K562 (cell line): ENCODE data around the gene SLC34A3. TPM values are rescaled to one million over a fixed set of nuclear protein-coding genes. Genes with fewer than 3 reads are reported as not detected.
A peak's percentile ranks its signal among the peaks of the same experiment; 100 is the strongest.

ENCODE experiments used
- ATAC-seq: fragments of 200-7000 bp; cut with Tn5 transposase; 3 replicates; pipeline ENCODE4 v1.9.1; 2020; ENCODE audit warnings: moderate library complexity
- BruUV-seq: library from RNA; stranded (reverse); fragments of 400-500 nt; replicated peaks from 2 replicates; lab custom pipeline; 2021; lab: Mats Ljungman, UMichigan
- CTCF ChIA-PET: fragments of 300-600 bp; formaldehyde crosslinking; extraction: SDS; loops from one replicate; lab custom pipeline; 2021; ENCODE audit warnings: low intra/inter-chr PET ratio; lab: Yijun Ruan, JAX
- POLR2A ChIA-PET: fragments of 300-600, 350-650 bp; sonication (Branson Sonifier 250); formaldehyde crosslinking; extraction: SDS; loops from one replicate; lab custom pipeline; 2021; ENCODE audit warnings: antibody characterized with exemption, inconsistent platforms; lab: Yijun Ruan, JAX
- DNase-seq, 4 experiments: peaks; one replicate each; pipeline versions ENCODE4 v3.0.0 to v3.0.0-alpha.2; 2011 to 2018; ENCODE audit warnings: low spot score in 3 of 4, mixed read lengths in 3 of 4; ENCODE audit errors: extremely low read depth in 1 of 4
- FAIRE-seq: peaks from 2 replicates; lab custom pipeline; 2011; peaks lifted over from hg19 to GRCh38; lab: Jason Lieb, UNC
- H2AFZ ChIP-seq: 2 replicates; pipeline ENCODE4 v1.6.0; 2011; ENCODE audit warnings: low read depth, low read length, control low read depth, inconsistent platforms
- H3K27ac ChIP-seq: fragments of 200-600 bp; 3 replicates; pipeline ENCODE4 v1.8.0; 2011; ENCODE audit warnings: low read depth, mild to moderate bottlenecking, control low read depth, inconsistent platforms, low read length, moderate library complexity, mixed read lengths; ENCODE audit errors: extremely low read depth
- H3K27me3 ChIP-seq, 2 experiments: fragments of 300-600 bp in 1 of 2; 2 replicates in 1 of 2; 3 replicates in 1 of 2; pipeline versions ENCODE4 v1.6.0 to v1.8.0; 2011; ENCODE audit warnings: inconsistent platforms in 2 of 2, low read length in 2 of 2, mild to moderate bottlenecking in 1 of 2, mixed read lengths in 1 of 2, moderate library complexity in 1 of 2; ENCODE audit not compliant: control insufficient read depth in 2 of 2, insufficient read depth in 2 of 2
- H3K36me3 ChIP-seq: fragments of 300-600 bp; 3 replicates; pipeline ENCODE4 v1.8.0; 2011; ENCODE audit warnings: mild to moderate bottlenecking, low read length, inconsistent platforms; ENCODE audit not compliant: control insufficient read depth, insufficient read depth
- H3K4me1 ChIP-seq, 2 experiments: fragments of 200-600 bp in 1 of 2; replicated peaks in 1 of 2; 2 replicates in 1 of 2; 3 replicates in 1 of 2; pipeline versions ENCODE4 v1.5.1 to v1.8.0; 2011; ENCODE audit warnings: inconsistent platforms in 2 of 2, low read length in 2 of 2, mild to moderate bottlenecking in 1 of 2, mixed read lengths in 1 of 2, moderate library complexity in 1 of 2; ENCODE audit not compliant: control insufficient read depth in 2 of 2, insufficient read depth in 2 of 2
- H3K4me2 ChIP-seq: 2 replicates; pipeline ENCODE4 v1.6.1; 2011; ENCODE audit warnings: low read length, control low read depth, inconsistent platforms, mixed read lengths; ENCODE audit not compliant: insufficient read depth
- H3K4me3 ChIP-seq: fragments of 200-600 bp; sonication (generic), shearing (Covaris generic); 2 replicates; pipeline ENCODE4 v1.5.1; 2016; ENCODE audit warnings: control low read depth, inconsistent platforms
- H3K79me2 ChIP-seq: fragments of 200-600 bp; 3 replicates; pipeline ENCODE4 v1.8.0; 2011; ENCODE audit warnings: low read length, inconsistent platforms; ENCODE audit not compliant: control insufficient read depth, insufficient read depth
- H3K9ac ChIP-seq, 2 experiments: 2 replicates each; pipeline versions ENCODE4 v1.6.0 to v1.6.1; 2011; ENCODE audit warnings: low read depth in 2 of 2, low read length in 2 of 2, control low read depth in 1 of 2, inconsistent platforms in 1 of 2, mild to moderate bottlenecking in 1 of 2, mixed read lengths in 1 of 2; ENCODE audit not compliant: insufficient read depth in 1 of 2
- H3K9me1 ChIP-seq: one replicate; pipeline ENCODE4 v1.6.0; 2011; ENCODE audit warnings: inconsistent platforms, mild to moderate bottlenecking, low read length, moderate library complexity; ENCODE audit not compliant: control insufficient read depth, insufficient read depth
- H3K9me3 ChIP-seq: replicated peaks from 2 replicates; pipeline ENCODE4 v1.5.1; 2011; ENCODE audit warnings: low read depth, low read length, inconsistent platforms; ENCODE audit not compliant: control insufficient read depth, insufficient read depth
- H4K20me1 ChIP-seq: replicated peaks from 2 replicates; pipeline ENCODE4 v1.6.1; 2011; ENCODE audit warnings: low read length, inconsistent platforms, mixed read lengths; ENCODE audit not compliant: control insufficient read depth, insufficient read depth
- CTCF ChIP-seq, 3 experiments: IDR thresholded peaks in 2 of 3; conservative IDR thresholded peaks in 1 of 3; 2 replicates each; pipeline ENCODE4 v1.5.1; 2011 to 2012; ENCODE audit warnings: low read length in 3 of 3, mild to moderate bottlenecking in 3 of 3, control low read depth in 2 of 3, improper control_type of control experiment in 1 of 3, inconsistent platforms in 1 of 3, low read depth in 1 of 3, mixed read lengths in 1 of 3, moderate library complexity in 1 of 3; ENCODE audit not compliant: insufficient read depth in 2 of 3
- FOXO4 ChIP-seq: fragments of 450-650 bp; formaldehyde crosslinking; IDR thresholded peaks from 2 replicates; pipeline ENCODE4 v1.4.0; 2020; ENCODE audit warnings: mild to moderate bottlenecking, moderate library complexity
- HDGF ChIP-seq: fragments of 450-650 bp; IDR thresholded peaks from 2 replicates; pipeline ENCODE4 v1.6.1; 2016
- HNRNPL ChIP-seq: fragments of 200-400 bp; formaldehyde crosslinking; IDR thresholded peaks from 2 replicates; pipeline ENCODE4 v1.6.1; 2017; ENCODE audit warnings: low read depth, mild to moderate bottlenecking, low read length
- MBD1 ChIP-seq: fragments of 250-450 bp; sonication (Bioruptor Pico); IDR thresholded peaks from 2 replicates; pipeline ENCODE4 v1.8.0; 2022; ENCODE audit warnings: inconsistent platforms
- THRB ChIP-seq: fragments of 450-650 bp; formaldehyde crosslinking; conservative IDR thresholded peaks from 2 replicates; pipeline ENCODE4 v1.4.0; 2022; ENCODE audit warnings: mild to moderate bottlenecking, missing genetic modification characterization
- ZNF197 ChIP-seq: fragments of 200-800 bp; sonication (Bioruptor generic); IDR thresholded peaks from 2 replicates; pipeline ENCODE4 v1.6.1; 2016; ENCODE audit warnings: low read depth, missing genetic modification characterization, missing compliant biosample characterization
- WGBS: fragments of 100-300 bp; shearing (Covaris generic); methylation state at CpG from one replicate; pipeline ENCODE4 v1.1.6; 2016; ENCODE audit warnings: low coverage, mixed read lengths; ENCODE audit not compliant: insufficient coverage; ENCODE audit errors: missing lambda C conversion rate; 5-methylcytosine and 5-hydroxymethylcytosine counted together
- in situ Hi-C: fragments of 300-500 bp; cut with MboI; formaldehyde crosslinking; loops from 4 replicates; pipeline ENCODE4 v1.15.0; 2018; ENCODE audit warnings: inconsistent platforms, mixed read lengths
- intact Hi-C: fragments of 100-400 bp; cut with micrococcal nuclease; formaldehyde crosslinking; loops from 2 replicates; pipeline ENCODE4 v1.14.2; 2022
- polyA plus RNA-seq, 8 experiments: library from polyadenylated mRNA; depleted of rRNA in 4 of 8; stranded (reverse) in 5 of 8; unstranded in 3 of 8; fragments of >200 nt; fragmentation: Nextera tagmentation in 2 of 8; fragmentation: Illumina TruSeq in 1 of 8; extraction: Ambion mirVana in 2 of 8; extraction: Trizol in 1 of 8; gene quantifications; 2 replicates each; pipeline versions ENCODE4 v1.2.1 to v1.2.3, GENCODE V29; 2011 to 2014; ENCODE audit warnings: inconsistent platforms in 1 of 8, missing spikeins in 1 of 8
- total RNA-seq, 7 experiments: library from RNA; depleted of rRNA in 6 of 7; stranded (reverse); fragments of >200 nt in 6 of 7; fragmentation: Illumina TruSeq in 2 of 7; extraction: Trizol in 2 of 7; gene quantifications; 2 replicates each; pipeline versions ENCODE4 v1.2.1 to v1.2.3, GENCODE V29; 2011 to 2021; ENCODE audit warnings: low replicate concordance in 1 of 7

SLC34A3 gene
- total and polyA plus RNA-seq, 9 of the 15 experiments (the other 6 are each of a cell fraction or from before 2014, with no cell fraction given) = not detected

GRCh38 chr9:137213160-137214060, 17.3 kb upstream of the SLC34A3 start:
- Histone ChIP-seq H4K20me1 (peaks cover 3% of the 10 kb centered on the region; the same call in 1 of the 2 replicates), H3K9me1 (no peaks in the 10 kb centered on the region), H3K27me3 (no peaks in the 10 kb centered on the region), H3K4me1 (peaks cover 14 to 61% of the 10 kb centered on the region in 2 experiments), H3K79me2 (peaks cover 12% of the 10 kb centered on the region; the same call in 2 of the 3 replicates), H3K36me3 (peaks cover 48% of the 10 kb centered on the region; the same call in 2 of the 3 replicates), H3K4me3 (no peak overlapping the region), H3K4me2 (no peak overlapping the region), H3K9me3 (no peaks in the 10 kb centered on the region), H3K9ac (no peak overlapping the region), H3K27ac (no peak overlapping the region), H2AFZ (no peak overlapping the region)
- FAIRE-seq = no peak
- no peak for ATAC-seq
- 89% methylated on average over 26 of the region's 49 CpGs for WGBS
- intact Hi-C loops (no loop called here), in situ Hi-C loops (no loop called here)
- BruUV-seq = no TSS peak
- DNase-seq = no peak
- ChIA-PET CTCF (no interaction called here), POLR2A (interaction anchor here (1.0 to 1.2 kb wide), 2 partner anchors 9 to 32 kb away, joined by 3 read pairs; no protein-coding TSS in a partner anchor)
- TF ChIP-seq ZNF197 (CRISPR knock-in tag) (no peak), HDGF (no peak), FOXO4 (no peak), HNRNPL (peak; percentile 54; the same call in 1 of the 2 replicates), MBD1 (CRISPR knock-in tag) (no peak), THRB (no peak), CTCF (IDR thresholded peaks at IDR 0.05 in 2 of 3, conservative IDR thresholded peaks at IDR 0.05 in 1 of 3; ENCODE audit: insufficient read depth in 2 of 3, low read depth in 1 of 3, low read length in 3 of 3) (peak in 2 of 3 experiments; percentile 32 to 41; a peak in 3 of 6 replicates)
